Uterus (tissue), 2 donors: ENCODE data around the gene PNPLA8.
"Not testable (repeated sequence)": the region's sequence is repeated elsewhere in the genome, so short reads cannot be mapped to it uniquely, and the experiment has no call there.

ENCODE experiments used
- POLR2A ChIP-seq, 2 donors: fragments of 450-650 bp; IDR thresholded peaks; one replicate each; pipeline ENCODE4 v1.6.1; 2016; ENCODE audit warnings: antibody characterized with exemption in 2 of 2, mild to moderate bottlenecking in 1 of 2, moderate library complexity in 1 of 2
- TF ChIP-seq, protein P1 (sequence below), 4 experiments: fragments of 200-600 bp in 2 of 4; fragments of 450-650 bp in 2 of 4; sonication (generic) in 2 of 4; IDR thresholded peaks; one replicate each; pipeline ENCODE4 v1.5.1; 2016 to 2019; ENCODE audit warnings: antibody characterized with exemption in 4 of 4, mild to moderate bottlenecking in 2 of 4, moderate library complexity in 1 of 4

DNA sequence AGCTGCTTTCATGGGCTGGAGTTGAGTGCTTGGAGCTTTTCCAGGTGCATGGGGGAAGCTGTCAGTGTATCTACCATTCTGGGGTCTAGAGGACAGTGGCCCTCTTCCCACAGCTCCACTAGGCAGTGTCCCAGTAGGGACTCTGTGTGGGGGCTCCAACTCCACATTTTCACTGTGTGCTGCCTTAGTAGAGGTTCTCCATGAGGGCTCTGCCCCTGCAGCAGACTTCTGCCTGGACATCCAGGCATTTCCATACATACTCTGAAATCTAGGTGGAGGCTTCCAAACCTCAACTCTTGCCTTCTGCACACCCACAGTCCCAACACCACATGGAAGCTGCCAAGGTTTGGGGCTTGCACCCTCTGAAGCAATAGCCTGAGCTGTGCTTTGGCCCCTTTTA, 30.7 kb upstream of the PNPLA8 start:
- TF ChIP-seq, protein P1, sequence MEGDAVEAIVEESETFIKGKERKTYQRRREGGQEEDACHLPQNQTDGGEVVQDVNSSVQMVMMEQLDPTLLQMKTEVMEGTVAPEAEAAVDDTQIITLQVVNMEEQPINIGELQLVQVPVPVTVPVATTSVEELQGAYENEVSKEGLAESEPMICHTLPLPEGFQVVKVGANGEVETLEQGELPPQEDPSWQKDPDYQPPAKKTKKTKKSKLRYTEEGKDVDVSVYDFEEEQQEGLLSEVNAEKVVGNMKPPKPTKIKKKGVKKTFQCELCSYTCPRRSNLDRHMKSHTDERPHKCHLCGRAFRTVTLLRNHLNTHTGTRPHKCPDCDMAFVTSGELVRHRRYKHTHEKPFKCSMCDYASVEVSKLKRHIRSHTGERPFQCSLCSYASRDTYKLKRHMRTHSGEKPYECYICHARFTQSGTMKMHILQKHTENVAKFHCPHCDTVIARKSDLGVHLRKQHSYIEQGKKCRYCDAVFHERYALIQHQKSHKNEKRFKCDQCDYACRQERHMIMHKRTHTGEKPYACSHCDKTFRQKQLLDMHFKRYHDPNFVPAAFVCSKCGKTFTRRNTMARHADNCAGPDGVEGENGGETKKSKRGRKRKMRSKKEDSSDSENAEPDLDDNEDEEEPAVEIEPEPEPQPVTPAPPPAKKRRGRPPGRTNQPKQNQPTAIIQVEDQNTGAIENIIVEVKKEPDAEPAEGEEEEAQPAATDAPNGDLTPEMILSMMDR (IDR thresholded peaks at IDR 0.05), result not testable (repeated sequence)
- TF ChIP-seq POLR2A (IDR thresholded peaks at IDR 0.05), result not testable (repeated sequence)
